Measurements from ENCODE around the gene MON2.

- TF ChIP-seq EZH2 (IDR thresholded peaks at IDR 0.05): no peak
- no peak for TF ChIP-seq CTCF (IDR thresholded peaks at IDR 0.05)
These were observed 64.0 kb downstream of the MON2 start for GRCh38 chr12:62530596-62530995.

Data from neural progenitor cell (in vitro differentiated cells).